DND-41 (cell line): ENCODE measurements around the gene CLASP1.

Experiments
- CTCF ChIP-seq: IDR thresholded peaks from 2 replicates; pipeline ENCODE4 v1.5.1; 2012; ENCODE audit warnings: borderline replicate concordance, low read length, moderate library complexity, mild to moderate bottlenecking; ENCODE audit not compliant: poor library complexity, severe bottlenecking; ENCODE audit errors: extremely low read depth
- EZH2 ChIP-seq: IDR thresholded peaks from 3 replicates; pipeline ENCODE4 v1.6.1; 2012; ENCODE audit warnings: borderline replicate concordance, low read depth, mild to moderate bottlenecking, moderate library complexity, low read length, inconsistent platforms; ENCODE audit not compliant: severe bottlenecking

GRCh38 chr2:121409966-121410365 is 239.3 kb downstream of the CLASP1 start:
- TF ChIP-seq CTCF: no peak
- TF ChIP-seq EZH2: no peak
